CD4-positive, alpha-beta T cell treated with Interleukin-4 for 1 hour (primary cell): Measurements from ENCODE around the gene PSMA2.
A peak's percentile ranks its signal among the peaks of the same experiment; 100 is the strongest.

Source experiments
- DNase-seq, 2 donors: peaks; one replicate each; pipeline ENCODE4 v3.0.0-alpha.2; 2020 to 2022

PSMA2 gene

DNA sequence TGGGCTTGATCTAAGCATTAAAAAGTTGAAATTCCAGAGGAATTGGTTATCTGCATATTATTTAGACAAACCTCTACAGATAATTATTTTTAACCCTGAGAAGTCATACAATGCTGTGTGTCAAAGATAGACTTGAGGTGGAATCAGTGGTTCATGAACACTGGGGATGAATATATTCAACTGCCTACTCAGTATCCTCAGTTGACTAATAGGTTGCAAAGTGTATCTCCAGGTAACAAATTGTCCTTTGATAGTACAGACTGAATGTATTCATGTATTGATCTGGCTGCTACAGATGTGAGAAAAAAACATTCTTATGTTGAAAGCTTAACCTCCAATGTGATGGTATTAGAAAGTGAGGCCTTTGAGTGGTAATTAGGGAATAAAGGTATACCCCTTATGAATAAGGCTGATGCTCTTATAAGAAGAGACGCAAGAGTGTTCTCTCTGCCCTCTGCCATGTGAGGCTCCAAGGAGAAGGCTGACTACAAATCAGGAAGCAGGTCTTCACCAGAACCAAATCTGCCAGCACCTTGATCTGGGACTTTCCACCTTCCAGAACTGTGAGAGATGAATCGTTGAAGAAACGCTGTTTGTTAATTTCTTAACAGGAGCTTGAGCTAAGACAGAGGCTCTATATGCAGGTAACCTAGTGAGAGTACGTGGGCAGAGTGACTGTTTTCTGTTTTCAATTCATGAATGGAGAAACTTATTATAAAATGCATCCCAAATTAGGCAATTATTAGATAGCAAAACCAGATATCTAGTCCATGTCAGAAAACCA is 7.7 kb upstream of the PSMA2 start:
- no peak for DNase-seq

DNA sequence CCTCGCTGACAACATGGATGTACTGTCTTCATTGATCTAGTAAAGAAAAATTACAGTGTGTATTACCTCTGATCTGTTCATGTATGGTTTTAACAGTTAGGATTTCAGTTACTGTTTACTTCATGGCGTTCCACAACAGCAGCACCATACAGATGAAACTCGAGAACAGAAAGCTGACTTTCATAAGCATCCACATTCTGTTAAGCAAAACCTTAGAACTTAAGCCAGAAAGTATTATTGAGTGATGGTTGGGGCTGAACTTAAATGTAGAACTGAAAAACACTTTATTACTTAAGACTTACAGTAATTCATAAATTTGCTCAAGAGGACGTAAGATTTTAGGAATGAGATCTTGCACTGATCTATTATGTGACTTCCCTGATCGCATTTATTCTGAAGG is 3.9 kb upstream of the PSMA2 start:
- DNase-seq = no peak

DNA sequence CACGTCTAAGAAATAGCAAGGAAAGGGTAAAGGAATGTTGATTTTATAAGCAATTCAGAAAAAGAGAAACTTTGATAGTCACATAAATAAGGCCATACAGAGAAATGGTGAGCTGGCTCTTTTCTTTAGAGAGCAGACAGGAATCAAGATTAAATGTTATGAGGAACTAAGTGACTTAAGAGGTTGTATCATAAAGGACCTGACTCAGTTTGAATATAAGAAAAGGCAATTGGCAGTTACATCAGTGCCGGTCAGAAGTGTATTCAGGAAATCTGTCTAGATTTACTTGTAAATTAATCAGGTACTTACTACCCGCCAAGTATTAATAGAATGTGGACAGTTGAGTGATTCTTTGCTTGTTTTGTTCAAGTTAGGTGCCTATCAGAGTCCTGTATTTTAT is 2.3 kb upstream of the PSMA2 start:
- DNase-seq = no peak

DNA sequence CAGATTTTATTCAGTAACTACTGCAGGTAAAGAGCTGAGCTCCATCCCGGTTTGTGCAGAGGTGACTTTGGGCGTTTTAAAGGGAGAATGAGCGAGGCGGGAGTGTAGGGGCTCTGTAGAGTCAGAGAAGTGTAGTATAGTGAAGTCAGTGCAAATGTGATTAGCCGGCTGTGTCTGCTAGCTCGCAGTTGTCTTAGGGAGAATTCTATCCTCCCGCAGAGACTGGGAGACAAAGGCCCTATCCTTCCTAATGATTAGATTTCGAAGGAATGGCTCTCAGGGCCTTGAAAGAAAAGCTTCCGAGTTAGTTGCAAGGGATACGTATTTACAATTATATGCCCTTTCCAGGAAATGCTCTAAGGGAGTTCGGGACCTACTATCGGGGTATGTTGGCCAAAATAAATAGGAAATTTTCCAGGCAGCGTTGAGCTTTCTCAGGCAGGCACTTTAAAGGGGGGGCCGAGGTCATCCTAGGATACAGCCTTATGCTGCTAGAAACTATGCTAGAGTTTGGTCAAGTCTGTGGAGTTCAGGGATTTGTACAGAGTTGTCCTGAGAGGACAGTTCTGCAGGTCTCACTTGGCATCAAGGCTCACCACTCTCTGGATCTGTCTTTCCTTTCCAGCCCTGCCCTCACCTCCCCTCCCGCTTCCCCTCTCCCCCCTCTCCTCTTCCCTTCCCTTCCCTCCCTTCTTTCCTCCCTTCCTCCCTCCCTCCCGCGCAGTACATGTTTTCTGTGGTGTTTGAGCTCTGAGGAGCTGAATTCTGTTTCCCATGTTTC is 1.0 kb upstream of the PSMA2 start:
- DNase-seq = no peak

DNA sequence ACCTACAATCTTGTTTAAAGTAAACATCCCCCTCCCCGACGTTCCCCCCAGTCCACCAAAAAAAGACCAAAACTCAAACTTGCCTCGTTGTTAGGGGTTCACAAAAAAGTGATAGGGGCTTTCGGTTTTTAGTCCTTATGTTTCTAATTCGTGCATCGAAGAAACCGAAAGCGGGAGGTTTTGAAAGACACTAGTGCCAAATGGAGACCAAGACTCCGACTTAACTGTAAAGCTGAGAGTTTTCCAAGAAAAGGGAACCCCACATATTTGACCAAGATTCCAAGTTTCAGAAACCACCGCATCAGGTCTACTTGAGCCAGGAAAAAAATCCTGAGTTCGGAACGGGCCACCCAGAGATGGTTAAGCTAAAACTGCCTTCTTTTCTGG is 534 bp downstream of the PSMA2 start:
- no peak for DNase-seq

DNA sequence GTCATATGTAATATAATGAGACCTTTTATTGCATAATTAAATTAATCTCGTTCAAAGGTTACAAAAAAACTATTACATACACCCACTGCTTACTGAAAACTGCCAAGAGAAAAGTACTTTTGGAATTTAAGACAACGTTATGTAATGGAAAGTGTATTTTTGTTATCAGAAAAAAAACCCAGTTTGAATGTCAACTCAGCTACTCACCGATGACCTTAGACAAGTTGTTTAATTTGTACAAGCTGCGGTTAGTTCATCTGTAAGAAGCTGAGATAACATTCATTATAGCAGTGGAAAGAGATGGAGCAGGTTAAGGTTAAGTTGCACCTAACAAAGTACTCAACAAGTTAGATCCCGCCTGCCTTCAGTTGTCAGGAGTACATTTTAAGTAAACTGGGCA is 1.1 kb downstream of the PSMA2 start:
- DNase-seq = no peak

DNA sequence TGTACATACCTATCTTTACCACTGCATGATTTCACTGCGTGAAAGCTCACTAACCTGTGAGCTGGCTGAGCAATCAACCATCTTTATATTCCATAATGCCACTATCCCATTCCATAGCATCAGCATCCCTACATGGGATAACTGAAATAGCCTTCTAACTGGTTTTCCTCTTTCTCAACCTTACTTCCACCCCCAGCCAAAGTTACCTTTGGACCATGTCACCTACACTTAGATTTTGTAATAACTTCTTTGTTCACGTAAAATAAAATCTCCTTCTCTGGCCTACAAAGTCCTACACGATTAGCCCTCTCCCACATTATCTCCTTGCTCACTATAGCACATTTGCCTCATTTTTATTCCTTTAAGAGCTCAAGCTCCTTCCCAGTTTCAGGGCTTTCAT is 2.5 kb downstream of the PSMA2 start:
- no peak for DNase-seq

DNA sequence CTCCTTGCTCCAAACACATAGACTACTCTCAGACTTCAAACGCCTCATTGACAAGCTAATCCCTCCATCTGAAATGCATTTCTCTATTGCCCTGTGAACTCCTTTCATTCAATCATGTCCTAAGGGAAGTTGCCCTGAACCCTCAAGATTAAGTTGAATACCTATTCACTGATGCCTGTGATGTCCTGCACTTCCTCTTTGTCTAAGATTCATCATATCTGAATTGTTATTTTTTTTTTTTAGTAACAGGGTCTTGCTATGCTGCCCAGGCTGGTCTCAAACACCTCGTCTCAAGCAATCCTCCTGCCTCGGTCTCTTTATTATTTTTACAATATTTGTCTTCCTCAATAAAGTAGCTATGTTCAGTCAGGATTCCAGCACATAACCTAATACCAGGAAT is 3.2 kb downstream of the PSMA2 start:
- DNase-seq = no peak

DNA sequence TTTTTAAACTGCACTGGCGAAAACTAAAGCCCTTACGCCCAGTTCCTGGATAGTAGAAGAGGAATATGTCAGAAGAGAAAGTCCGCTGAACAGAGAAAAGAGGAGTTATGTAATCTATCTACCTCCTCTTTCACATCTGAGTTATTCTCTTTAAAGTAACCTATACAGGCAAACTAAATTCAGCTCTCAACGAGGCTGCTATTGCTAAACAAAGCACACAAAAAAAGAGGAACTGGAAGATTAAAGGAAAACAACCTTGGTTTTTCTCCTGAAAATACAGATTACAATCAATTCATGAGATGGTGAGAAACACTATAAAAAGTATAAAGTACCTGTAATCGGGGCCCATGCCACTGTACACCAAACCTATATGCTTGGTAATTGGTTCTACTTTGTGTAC is 5.8 kb downstream of the PSMA2 start:
- DNase-seq = no peak

DNA sequence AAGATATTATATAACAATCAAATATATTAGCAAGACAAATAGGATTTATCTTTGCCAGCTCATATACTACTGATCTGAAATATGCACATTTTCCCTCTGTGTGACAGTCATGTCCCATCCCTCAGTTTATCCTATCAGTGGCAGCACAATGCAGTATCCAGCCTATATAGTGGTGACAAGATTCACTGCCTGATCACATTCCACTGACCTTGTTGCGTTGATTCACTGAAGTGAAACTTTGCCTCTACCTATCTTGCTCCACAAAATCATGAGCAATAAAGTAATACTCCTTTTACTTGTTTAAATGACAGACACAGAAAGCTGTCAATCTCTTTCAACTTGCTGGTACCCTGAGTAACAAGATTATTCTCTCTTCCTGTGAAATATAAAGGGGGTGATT is 6.3 kb downstream of the PSMA2 start:
- DNase-seq = no peak

DNA sequence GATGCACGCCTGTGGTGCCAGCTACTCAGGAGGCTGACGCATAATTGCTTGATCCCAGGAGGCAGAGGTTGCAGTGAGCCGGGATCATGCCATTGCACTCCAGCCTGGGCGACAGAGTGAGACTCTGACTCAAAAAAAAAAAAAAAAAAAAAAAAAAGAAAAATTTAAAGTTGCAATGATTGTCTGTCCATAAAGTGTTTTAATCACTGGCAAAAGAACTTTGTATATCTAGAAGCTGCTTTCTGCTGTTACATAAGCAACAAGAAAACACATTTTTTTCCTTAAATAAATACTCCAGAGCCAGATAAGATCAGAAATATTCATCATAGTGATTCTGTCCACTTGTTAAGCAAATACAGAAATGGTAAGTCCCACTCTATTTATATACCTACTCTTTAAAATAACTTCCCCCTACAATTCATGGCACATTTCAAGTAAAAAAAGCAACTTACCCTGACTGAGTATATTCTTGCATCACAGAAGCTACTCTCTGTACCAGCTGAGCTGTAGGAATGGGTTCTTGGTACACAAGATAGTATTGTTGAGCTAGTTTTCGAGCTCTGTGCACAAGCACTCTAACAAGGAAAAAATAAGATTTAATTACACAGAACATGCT is 7.6 kb downstream of the PSMA2 start:
- DNase-seq = no peak

DNA sequence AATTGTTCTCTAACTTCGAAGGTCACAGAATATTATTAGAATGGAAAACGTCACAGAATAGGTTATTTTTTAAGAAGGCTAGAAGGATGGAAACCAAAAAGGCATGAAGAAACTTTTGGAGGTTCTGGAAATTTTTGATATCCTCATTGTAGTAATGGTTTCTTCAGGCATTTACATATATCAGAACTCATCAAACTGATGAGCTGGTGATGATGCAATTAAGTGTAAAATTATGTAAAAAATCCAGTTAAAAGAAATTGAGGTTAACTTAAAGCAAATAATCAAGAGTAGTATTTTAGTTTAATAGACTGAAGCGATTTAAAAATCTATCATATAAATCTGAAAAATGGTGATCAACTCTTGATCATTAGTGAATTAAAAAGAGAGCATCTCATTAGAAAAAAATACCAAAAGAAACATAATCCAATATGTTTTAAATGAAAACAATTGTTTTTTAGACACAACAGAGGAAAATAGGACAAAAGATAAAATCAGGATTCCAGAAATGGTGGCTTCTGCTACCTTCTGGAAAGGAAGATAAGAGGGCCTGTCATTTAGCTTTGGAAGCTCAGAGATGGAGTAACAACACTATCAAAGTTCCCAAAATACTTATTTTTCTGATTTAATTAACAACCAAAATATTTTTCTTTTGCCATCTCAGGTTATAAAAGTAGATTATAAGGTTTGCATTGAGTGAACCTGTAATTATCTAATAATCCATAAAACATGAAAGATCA is 9.8 kb downstream of the PSMA2 start:
- DNase-seq = no peak

DNA sequence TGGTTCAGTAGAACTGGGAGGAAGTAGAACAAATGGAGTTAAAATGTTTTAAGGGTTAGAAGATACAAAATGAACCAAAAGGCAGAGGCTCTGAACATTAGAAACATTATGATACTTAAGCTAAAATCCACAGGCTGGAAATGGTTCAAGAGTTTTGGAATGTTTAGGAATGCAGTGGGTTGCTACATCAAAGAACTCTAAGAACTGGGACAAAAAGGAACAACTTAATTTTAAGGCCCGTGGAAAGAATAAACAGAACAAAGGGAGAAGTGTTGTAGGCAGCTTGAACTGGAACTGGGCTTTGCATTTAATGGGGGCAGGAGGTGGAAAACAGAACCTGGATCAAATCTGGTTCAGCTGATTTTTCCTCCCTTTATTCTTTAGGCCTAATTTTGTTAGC is 16.6 kb downstream of the PSMA2 start:
- DNase-seq = no peak

DNA sequence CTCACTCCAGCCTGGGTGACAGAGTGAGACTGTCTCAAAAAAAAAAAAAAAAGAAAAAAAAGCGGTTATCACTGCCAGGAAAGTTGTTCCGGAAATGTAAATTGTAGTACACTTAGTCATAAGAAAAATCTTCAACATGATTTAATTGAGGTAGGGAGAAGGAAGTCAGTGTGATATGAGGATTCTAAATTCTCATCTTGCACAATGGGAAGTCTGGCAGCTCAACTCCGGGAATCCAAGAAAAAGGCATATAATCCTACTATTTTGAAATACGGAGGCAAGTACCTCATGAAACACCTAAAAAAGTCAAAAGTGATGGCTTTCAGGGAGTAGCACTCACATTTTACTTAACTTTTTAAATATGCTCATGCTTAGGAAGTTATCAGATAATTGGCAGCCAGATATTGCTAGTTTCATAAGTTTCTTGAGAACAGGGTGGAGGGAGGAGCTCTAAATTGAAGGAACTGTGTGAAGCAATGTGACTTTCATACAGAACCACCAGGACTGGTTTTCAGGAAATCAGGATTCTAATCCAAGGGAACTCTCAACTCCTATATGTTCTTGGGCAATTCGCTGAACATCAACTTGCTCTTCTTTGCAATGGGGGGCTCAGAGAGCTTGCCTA is 17.4 kb downstream of the PSMA2 start:
- no peak for DNase-seq

DNA sequence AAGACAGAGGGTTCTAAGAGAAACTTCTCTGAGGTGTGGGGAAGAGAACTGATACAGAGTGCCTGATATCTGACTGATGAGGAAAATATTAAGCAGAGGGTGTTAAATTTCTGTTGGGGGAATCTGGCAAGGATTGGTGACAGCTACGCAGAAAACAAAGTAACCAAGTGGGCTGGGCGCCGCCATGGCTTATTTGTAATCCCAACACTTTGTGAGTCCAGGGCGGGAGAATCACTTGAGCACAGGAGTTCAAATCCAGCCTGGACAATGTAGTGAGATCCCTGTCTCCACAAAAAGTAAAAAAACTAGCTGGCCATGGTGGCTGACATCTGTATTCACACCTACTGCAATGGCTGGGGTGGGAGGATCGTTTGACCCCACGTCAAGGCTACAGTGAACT is 18.0 kb downstream of the PSMA2 start:
- DNase-seq = no peak

DNA sequence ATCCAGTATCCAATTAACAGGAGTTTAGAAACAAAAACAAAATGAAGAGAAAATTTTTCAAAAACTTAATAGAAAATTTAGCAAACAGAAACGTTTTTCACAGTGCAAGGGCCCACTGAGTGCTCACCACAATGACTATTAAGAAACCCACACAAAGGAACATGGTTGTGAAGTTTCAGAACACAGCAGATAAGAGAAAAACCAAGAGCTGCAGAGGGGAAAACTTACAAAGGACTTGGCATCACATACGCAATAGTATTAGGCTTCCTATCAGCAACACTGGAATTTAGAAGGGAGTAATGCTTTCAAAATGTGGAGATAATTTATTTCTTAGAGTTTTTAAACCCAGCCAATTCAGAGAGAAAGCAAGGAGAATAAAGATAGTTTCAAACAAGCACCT is 18.4 kb downstream of the PSMA2 start:
- no peak for DNase-seq

DNA sequence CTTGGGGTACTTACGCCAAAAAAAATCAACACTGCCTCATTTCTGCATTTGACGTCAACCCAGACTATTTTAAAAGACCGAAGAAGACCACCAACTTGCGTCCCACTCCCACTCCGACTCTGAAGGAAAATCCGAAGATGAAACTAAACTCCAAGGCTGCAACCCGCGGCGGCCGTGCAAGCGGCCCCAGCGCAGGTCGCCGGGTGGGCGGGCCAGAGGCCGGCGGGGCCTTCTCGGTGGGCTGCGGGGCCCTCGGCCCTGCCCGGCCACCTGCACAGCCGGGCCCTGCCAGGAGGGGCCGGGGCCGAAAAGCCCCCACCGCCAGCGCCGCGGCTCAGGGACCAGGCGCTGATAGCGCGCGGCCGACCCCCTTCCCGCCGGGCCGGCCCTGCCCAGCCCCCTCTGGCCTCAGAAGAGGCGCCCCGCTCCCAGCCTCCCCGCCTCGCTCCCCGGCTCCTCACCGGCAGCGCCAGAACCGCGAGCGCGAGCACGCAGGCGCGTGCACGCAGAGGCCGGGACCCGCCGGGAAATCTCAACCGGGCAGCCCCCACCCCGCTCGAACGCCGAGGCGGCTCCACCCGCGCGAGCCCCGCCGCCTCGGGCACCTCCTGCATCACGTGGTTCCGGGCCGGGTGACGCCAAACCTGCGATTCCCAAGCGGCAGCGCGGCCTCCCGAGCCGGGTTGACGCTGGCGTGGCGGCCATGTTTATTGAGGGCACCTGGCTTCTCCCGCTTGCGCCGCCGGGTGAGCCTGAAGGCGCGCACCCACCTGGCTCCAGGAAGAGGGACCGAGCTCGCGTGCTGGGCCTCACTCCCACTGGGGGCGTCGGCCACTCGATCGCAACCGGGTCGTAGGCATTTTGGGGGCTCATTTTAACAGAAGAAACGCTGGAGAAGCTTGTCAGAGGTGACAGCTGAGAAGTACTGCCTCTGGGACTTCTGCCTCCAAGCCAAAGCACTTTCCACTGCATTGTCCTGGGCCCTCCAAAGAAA is 20.2 kb downstream of the PSMA2 start, which contains the start of gene C7orf25:
Gene C7orf25, minus strand, starts transcription at position 617 of the 994 bp plus-strand sequence. CDS start 1,170 bp downstream, outside the sequence.
- peak; percentile 92 to 95 for DNase-seq

DNA sequence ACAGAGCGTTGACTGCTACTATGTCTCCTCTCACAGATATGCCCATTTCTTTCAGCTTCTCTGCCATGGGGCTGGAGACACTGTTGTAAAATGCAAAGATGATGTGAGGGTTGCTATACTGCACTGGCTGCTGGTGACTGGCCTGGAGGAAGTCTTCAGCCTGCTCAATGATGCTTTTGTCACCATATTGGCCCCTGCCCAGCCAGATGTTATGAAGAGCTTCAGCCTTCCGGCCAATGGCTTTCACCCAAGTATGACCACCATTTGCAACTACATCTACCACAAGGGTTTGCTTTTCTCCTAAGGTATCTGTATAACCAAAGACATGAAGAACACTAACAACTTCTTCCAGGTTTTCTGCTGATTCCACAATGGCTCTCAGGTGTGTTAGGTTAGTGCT is 21.7 kb downstream of the PSMA2 start:
- no peak for DNase-seq

DNA sequence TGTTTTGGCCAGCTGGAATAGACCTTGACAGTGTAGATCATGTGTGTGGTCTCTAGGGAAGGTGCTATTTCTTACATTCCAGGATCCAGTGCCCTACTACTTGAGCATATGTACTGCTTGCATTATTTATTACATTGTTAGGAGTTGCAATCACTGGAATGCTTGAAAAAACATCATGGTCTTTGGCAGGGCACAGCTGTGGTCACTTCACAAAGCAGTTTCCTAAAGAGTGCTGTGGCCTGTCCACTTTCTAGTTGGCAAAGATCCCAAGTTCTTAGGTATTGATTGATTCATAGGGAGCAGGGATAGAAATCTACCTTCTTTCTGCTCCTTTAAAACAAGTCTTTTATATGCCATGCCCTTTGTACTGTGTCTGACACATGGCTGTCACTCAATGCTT is 24.7 kb downstream of the PSMA2 start:
- no peak for DNase-seq

DNA sequence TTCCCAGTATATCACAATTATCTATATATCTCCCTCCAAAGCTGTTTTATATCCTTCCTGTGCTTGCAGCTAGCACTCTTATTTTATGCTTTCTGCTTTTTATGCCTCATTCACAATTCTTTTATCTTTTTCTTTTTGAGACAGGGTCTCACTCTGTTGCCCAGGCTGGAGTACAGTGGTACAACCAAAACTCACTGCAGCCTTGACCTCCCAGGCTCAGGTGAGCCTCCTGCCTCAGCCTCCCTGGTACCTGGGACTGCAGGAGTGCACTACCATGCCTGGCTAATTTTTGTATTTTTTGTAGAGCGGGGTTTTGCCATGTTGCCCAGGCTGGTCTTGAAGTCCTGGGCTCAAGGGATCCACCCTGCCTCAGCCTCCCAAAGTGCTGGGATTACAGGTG is 25.8 kb downstream of the PSMA2 start:
- DNase-seq = no peak

DNA sequence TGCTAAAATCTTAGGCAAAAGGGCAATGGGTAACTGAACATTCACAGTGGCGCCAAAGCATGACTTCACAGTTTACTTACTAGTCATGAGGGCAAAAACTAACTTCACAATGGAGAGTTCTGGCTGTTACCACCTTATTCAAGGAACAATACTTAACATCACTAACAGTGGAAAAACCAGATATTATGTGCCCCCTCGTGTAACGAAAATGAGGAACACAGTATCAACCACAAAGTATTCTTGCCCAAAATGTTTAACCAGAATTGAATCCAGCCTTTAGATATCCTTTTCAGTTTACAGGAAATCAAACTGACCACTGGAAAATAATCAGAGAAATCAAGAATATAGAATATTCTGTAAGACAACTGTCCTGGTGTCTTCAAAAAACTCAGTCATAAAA is 29.6 kb downstream of the PSMA2 start:
- no peak for DNase-seq

DNA sequence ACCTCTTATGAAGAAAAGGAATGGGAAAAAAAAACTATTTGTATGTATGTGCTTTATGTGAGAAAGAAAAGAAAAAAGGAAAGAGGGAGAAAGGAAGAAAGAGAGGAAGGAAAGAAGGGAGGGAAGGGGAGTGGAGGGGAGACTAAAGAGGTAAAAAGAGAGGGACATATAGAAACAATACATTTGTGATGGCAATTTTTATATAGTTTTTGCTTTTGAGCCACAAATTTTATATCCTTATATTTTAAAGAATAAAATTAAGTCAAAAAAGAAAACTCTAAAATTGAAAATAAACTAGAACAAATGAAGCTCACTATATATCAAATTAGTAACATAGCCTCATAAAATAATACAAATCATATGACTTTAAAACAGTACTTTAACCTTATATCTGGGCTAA is 31.1 kb downstream of the PSMA2 start:
- no peak for DNase-seq
